ENCODE results near the gene ASTN1.

DNA sequence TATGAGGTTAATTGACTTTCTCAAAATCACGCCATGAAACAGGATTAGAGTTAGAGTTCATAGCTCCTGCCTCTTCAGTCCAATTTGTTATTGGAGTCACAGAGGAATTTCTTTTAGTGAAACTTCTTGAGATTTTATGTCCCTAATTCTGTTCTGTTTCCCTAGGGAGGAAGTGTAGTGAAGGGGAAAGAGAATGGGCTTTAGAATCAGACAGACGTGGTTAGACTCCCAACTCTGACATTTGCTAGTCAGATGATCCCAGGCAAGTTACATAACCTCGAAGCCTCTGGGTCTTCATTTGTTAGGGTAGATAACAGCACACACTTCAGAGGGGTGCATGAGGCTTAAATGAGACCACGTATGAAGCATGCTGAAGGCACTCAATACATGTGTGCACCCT lies 83.9 kb downstream of the ASTN1 start:
- TF ChIP-seq, protein P1, sequence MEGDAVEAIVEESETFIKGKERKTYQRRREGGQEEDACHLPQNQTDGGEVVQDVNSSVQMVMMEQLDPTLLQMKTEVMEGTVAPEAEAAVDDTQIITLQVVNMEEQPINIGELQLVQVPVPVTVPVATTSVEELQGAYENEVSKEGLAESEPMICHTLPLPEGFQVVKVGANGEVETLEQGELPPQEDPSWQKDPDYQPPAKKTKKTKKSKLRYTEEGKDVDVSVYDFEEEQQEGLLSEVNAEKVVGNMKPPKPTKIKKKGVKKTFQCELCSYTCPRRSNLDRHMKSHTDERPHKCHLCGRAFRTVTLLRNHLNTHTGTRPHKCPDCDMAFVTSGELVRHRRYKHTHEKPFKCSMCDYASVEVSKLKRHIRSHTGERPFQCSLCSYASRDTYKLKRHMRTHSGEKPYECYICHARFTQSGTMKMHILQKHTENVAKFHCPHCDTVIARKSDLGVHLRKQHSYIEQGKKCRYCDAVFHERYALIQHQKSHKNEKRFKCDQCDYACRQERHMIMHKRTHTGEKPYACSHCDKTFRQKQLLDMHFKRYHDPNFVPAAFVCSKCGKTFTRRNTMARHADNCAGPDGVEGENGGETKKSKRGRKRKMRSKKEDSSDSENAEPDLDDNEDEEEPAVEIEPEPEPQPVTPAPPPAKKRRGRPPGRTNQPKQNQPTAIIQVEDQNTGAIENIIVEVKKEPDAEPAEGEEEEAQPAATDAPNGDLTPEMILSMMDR (conservative IDR thresholded peaks at IDR 0.05; ENCODE audit: low read length), result no peak
- TF ChIP-seq EZH2phosphoT487 (IDR thresholded peaks at IDR 0.05; ENCODE audit: borderline replicate concordance, low read depth, low read length), result no peak

Data from OCI-LY7 (cell line).